ENCODE data around the gene MEIS2.

- TF ChIP-seq, protein P1, sequence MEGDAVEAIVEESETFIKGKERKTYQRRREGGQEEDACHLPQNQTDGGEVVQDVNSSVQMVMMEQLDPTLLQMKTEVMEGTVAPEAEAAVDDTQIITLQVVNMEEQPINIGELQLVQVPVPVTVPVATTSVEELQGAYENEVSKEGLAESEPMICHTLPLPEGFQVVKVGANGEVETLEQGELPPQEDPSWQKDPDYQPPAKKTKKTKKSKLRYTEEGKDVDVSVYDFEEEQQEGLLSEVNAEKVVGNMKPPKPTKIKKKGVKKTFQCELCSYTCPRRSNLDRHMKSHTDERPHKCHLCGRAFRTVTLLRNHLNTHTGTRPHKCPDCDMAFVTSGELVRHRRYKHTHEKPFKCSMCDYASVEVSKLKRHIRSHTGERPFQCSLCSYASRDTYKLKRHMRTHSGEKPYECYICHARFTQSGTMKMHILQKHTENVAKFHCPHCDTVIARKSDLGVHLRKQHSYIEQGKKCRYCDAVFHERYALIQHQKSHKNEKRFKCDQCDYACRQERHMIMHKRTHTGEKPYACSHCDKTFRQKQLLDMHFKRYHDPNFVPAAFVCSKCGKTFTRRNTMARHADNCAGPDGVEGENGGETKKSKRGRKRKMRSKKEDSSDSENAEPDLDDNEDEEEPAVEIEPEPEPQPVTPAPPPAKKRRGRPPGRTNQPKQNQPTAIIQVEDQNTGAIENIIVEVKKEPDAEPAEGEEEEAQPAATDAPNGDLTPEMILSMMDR (conservative IDR thresholded peaks at IDR 0.05 in 1 of 2, IDR thresholded peaks at IDR 0.05 in 1 of 2; ENCODE audit: extremely low read depth in 1 of 2, insufficient read depth in 1 of 2, low read depth in 1 of 2, low read length in 2 of 2) = no peak
- TF ChIP-seq EZH2 (IDR thresholded peaks at IDR 0.05; ENCODE audit: borderline replicate concordance, low read length) = no peak
Measured at GRCh38 chr15:37037850-37038715, 62.3 kb downstream of the MEIS2 start.
